Measurements from ENCODE around the gene IL17RC.
"Not testable (repeated sequence)": the region's sequence is repeated elsewhere in the genome, so short reads cannot be mapped to it uniquely, and the experiment has no call there.

DNA sequence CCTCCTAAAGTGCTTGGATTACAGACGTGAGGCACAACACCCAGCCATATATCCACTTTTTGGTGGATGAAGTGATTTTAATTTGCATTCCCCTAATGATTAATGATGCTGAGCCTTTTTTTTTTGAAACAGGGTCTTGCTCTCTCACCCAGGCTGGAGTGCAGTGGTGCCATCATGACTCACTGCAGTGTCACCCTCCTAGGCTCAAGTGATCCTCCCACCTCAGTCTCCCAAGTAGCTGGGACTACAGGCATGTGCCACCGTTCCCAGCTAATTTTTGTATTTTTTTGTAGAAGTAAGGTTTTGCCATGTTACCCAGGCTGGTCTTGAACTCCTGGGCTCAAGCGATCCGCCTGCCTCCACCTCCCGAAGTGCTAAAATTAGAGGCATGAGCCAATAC is 44.8 kb upstream of the IL17RC start:
- TF ChIP-seq, protein P1, sequence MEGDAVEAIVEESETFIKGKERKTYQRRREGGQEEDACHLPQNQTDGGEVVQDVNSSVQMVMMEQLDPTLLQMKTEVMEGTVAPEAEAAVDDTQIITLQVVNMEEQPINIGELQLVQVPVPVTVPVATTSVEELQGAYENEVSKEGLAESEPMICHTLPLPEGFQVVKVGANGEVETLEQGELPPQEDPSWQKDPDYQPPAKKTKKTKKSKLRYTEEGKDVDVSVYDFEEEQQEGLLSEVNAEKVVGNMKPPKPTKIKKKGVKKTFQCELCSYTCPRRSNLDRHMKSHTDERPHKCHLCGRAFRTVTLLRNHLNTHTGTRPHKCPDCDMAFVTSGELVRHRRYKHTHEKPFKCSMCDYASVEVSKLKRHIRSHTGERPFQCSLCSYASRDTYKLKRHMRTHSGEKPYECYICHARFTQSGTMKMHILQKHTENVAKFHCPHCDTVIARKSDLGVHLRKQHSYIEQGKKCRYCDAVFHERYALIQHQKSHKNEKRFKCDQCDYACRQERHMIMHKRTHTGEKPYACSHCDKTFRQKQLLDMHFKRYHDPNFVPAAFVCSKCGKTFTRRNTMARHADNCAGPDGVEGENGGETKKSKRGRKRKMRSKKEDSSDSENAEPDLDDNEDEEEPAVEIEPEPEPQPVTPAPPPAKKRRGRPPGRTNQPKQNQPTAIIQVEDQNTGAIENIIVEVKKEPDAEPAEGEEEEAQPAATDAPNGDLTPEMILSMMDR (conservative IDR thresholded peaks at IDR 0.05; ENCODE audit: low read length) = not testable (repeated sequence)
- TF ChIP-seq EZH2phosphoT487 (IDR thresholded peaks at IDR 0.05; ENCODE audit: borderline replicate concordance, low read depth, low read length) = not testable (repeated sequence)

Measured in OCI-LY7 (cell line).